AG04450 (cell line): ENCODE data around the gene ADCY5. TPM values are rescaled to one million over a fixed set of nuclear protein-coding genes. Genes with fewer than 3 reads are reported as not detected.

ENCODE experiments used
- CTCF ChIA-PET: fragments of 300-600, 350-600 bp; formaldehyde crosslinking; extraction: SDS; loops from one replicate; lab custom pipeline; 2022; ENCODE audit warnings: antibody characterized with exemption, inconsistent platforms; lab: Charles Lee
- POLR2A ChIA-PET: fragments of 350-600 bp; formaldehyde crosslinking; extraction: SDS; loops from one replicate; lab custom pipeline; 2021; ENCODE audit warnings: antibody characterized with exemption, inconsistent platforms; lab: Yijun Ruan, JAX
- DNase-seq: peaks from one replicate; pipeline ENCODE4 v3.0.0-alpha.2; 2011; ENCODE audit warnings: low read depth, low spot score
- H3K27ac ChIP-seq: one replicate; pipeline ENCODE4 v1.5.1; 2012; ENCODE audit warnings: low read depth, low read length, control low read depth
- H3K27me3 ChIP-seq: one replicate; pipeline ENCODE4 v1.6.0; 2012; ENCODE audit warnings: low read length; ENCODE audit not compliant: control insufficient read depth, insufficient read depth
- H3K4me3 ChIP-seq: 2 replicates; pipeline ENCODE4 v1.5.1; 2011; ENCODE audit warnings: mild to moderate bottlenecking, low read depth, low read length, control low read depth
- H3K9me3 ChIP-seq: 2 replicates; pipeline ENCODE4 v1.5.1; 2012; ENCODE audit warnings: low read length; ENCODE audit not compliant: control insufficient read depth, insufficient read depth
- polyA plus RNA-seq: library from polyadenylated mRNA; depleted of rRNA; stranded (reverse); fragments of >200 nt; gene quantifications from 2 replicates; pipeline ENCODE4 v1.2.3, GENCODE V29; 2011
- TF ChIP-seq, protein P1 (sequence below): IDR thresholded peaks from 2 replicates; pipeline ENCODE4 v1.5.1; 2011; ENCODE audit warnings: low read depth, low read length, control low read depth, inconsistent platforms

Gene ADCY5
- polyA plus RNA-seq, 1 experiment: 0.20 TPM

DNA sequence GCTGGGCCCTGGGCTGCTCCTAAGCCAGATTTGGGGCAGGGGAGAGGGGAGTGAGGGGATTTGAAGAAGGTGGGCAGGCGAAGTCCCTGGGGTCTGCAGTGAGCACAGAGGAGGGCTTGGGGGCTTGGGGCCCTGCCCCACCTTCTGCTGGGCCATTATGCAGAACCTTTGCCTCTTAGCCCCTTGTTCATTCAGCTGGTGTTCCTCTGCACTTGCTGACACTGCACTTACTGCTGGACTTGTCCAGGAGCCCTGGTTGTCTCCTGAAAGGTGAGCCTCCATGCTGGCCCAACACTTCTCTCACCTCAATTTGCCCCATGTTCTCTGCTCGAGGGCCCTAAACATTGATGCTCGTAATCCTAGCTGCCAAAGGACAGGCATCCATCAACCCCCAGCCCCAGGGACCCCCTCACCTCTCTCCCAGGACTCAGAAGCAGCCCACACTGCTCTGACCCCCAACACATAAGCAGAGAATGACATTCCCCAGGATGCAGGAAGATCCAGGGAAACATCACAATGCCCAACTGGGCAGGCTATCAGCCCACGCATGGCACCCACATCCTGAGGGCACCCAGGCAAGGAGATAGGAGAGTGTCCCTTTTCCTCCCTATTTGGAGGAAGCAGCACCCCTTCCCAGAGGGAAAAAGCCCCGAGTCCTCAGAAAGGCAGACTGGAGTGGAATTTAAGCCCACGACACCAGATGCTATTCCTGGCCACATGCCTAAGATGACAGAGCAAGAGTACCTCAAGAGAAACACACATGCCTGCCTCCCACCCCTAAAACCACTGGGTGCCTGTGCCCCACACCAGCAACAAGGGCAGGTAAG lies 76.8 kb downstream of the ADCY5 start:
- CTCF ChIA-PET: no interaction called here
- DNase-seq: no peak

DNA sequence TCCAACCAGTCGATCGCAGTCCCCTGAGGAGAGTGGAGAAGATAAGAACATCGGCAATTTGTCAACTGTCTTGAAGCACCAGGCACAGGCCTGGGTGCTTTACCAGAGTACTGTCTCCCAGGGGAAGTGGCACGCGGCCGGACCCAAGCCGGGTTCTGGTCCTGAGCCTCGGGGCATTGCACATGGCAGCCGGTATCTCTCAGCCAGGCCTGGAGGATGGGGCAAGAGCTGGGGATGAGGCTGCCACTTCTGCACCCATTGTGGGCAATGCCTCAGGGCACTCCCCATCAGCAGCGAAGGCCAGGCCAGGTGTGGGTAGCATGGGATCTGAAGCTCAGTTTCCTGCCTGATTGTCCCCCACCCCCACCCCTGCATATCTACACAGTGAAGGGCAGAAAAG lies 77.5 kb downstream of the ADCY5 start:
- ChIA-PET CTCF (no interaction called here), POLR2A (interaction anchor here (0.6 kb wide), 1 partner anchor 38 kb away, joined by 8 read pairs; no protein-coding TSS in a partner anchor)
- TF ChIP-seq, protein P1, sequence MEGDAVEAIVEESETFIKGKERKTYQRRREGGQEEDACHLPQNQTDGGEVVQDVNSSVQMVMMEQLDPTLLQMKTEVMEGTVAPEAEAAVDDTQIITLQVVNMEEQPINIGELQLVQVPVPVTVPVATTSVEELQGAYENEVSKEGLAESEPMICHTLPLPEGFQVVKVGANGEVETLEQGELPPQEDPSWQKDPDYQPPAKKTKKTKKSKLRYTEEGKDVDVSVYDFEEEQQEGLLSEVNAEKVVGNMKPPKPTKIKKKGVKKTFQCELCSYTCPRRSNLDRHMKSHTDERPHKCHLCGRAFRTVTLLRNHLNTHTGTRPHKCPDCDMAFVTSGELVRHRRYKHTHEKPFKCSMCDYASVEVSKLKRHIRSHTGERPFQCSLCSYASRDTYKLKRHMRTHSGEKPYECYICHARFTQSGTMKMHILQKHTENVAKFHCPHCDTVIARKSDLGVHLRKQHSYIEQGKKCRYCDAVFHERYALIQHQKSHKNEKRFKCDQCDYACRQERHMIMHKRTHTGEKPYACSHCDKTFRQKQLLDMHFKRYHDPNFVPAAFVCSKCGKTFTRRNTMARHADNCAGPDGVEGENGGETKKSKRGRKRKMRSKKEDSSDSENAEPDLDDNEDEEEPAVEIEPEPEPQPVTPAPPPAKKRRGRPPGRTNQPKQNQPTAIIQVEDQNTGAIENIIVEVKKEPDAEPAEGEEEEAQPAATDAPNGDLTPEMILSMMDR: no peak
- no peak overlapping the region for H3K4me3 ChIP-seq
- no peak overlapping the region for H3K27ac ChIP-seq
- H3K9me3 ChIP-seq: no peaks in the 10 kb centered on the region; the same call in 1 of the 2 replicates
- H3K27me3 ChIP-seq: peaks cover 62% of the 10 kb centered on the region
- no peak for DNase-seq

More for the DNA sequence above, 76.8 kb downstream of the ADCY5 start:
- Histone ChIP-seq H3K27ac (no peak overlapping the region), H3K9me3 (no peaks in the 10 kb centered on the region; the same call in 1 of the 2 replicates), H3K27me3 (peaks cover 65% of the 10 kb centered on the region), H3K4me3 (no peak overlapping the region)
- POLR2A ChIA-PET: interaction anchor here (0.6 kb wide), 1 partner anchor 38 kb away, joined by 8 read pairs; no protein-coding TSS in a partner anchor
- TF ChIP-seq, protein P1: no peak

GRCh38 chr3:123370819-123371218 lies 78.1 kb downstream of the ADCY5 start:
- Histone ChIP-seq H3K9me3 (no peaks in the 10 kb centered on the region; the same call in 1 of the 2 replicates), H3K27ac (no peak overlapping the region), H3K4me3 (no peak overlapping the region), H3K27me3 (peaks cover 55% of the 10 kb centered on the region)
- TF ChIP-seq, protein P1: no peak
- ChIA-PET CTCF (interaction anchor here (0.5 kb wide), 1 partner anchor 407 kb away, joined by 4 read pairs; no protein-coding TSS in a partner anchor), POLR2A (no interaction called here)
- no peak for DNase-seq

DNA sequence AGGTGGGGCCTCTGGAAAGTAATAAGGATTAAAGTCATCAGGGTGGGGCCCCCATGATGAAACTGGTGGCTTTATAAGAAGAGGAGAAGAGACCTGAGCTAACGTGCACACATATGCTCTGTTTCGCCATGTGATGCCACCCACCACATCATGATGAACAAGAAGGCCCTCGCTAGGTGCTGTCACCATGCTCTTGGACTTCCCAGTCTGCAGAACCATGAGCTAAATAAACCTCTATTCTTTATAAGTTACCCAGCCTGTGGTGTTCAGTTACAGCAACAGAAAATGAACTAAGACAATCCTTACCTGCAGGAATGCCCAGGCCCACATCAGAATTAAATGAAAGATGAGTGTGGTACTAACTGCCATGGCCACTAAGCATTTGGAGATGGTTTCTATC lies 79.8 kb downstream of the ADCY5 start:
- no peak overlapping the region for H3K27ac ChIP-seq
- ChIA-PET POLR2A (no interaction called here), CTCF (no interaction called here)
- H3K9me3 ChIP-seq: no peaks in the 10 kb centered on the region; the same call in 1 of the 2 replicates
- no peak for DNase-seq
- peaks cover 42% of the 10 kb centered on the region for H3K27me3 ChIP-seq
- no peak overlapping the region for H3K4me3 ChIP-seq
- TF ChIP-seq, protein P1: no peak
